CD4-positive, alpha-beta T cell treated with Interleukin-21 for 1 hour (primary cell): Measurements from ENCODE around the gene PRKCB.
"Not testable (repeated sequence)": the region's sequence is repeated elsewhere in the genome, so short reads cannot be mapped to it uniquely, and the experiment has no call there.

ENCODE experiments used
- DNase-seq: peaks from one replicate; pipeline ENCODE4 v3.0.0-alpha.2; 2020

Gene PRKCB

GRCh38 chr16:24108090-24108489, 272.3 kb downstream of the PRKCB start:
- not testable (repeated sequence) for DNase-seq

GRCh38 chr16:24111724-24112302, 276.0 kb downstream of the PRKCB start:
- DNase-seq, result no peak

- no peak for DNase-seq
Observed at GRCh38 chr16:24113115-24113745, 277.4 kb downstream of the PRKCB start.

DNA sequence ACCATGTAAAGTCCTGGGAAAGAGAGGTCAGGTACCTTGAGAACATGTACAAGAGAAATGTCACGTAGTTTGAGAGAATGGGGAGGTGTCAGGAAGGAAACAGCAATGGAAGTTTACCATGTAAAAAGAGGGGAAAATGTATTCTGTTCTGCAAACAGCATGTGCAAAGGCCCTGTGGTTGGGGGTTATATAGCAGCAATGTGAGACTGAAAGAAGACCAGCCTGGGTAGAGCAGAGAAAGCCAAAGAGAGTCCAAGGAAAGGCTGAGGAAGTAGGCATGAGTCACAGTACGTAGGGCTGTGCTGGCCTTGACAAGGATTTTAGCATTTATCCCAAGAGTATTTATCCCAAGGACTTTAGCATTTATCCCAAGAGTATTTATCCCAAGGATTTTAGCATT, 279.1 kb downstream of the PRKCB start:
- no peak for DNase-seq

- no peak for DNase-seq
Observed at GRCh38 chr16:24116046-24116776, 280.4 kb downstream of the PRKCB start.

GRCh38 chr16:24116989-24117388, 281.2 kb downstream of the PRKCB start:
- DNase-seq, result no peak

DNA sequence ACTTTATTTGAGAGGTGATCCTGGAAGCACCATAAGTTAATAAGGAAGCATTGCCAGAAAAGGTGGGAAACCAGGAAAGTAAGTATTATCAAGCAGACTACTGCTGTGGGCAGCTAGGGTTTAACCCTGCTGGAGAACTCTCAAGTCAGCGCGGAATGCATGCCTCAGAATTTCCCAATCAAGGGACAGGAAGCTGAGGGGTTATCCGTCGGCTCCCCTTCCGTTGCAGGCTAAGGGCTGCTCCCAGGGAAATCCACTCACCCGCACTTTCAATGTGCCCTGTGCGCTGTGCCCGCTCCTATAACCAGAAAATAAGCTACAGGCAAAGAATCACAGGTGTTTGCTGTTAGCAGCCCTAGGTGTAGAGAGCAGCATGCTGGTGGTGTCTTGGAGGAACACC, 281.9 kb downstream of the PRKCB start:
- DNase-seq, result no peak

- no peak for DNase-seq
Observed at GRCh38 chr16:24118126-24118821, 282.5 kb downstream of the PRKCB start.

DNA sequence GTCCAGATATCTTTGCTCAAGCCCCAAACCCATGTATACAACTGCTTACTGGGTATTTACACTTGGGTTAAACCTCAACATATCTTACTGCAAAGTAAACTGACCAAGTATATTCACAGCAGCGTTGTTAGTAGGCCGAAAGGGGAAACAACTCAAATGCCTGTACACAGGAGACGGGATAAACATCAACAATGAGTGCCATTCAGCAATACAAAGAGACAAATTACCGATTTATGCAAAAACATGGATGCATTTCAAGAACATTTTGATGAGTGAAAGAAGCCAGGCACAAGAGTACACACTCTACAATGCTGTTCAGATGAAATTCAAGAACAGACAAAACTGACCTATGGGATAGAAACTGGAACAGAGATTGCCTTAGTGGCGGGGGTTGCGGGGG, 284.0 kb downstream of the PRKCB start:
- DNase-seq, result no peak

DNA sequence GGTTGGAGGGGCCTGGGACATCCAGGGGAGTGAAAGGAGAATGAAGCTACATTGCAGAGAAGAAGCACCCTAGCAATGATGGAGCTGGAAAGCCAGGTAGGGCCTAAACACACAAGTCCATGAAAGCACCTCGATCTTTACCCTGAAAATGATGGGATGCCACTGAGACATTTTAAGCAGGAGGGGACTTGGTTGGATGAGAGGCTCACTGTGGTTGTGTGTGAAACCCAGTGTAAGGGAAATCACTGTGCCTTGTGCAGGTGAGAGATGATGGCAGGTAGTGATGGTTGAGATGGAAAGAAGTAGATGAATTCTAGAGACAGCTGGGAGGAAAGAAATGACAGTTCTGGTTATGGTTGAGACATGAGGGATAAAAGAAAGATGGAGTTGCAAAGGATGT, 287.5 kb downstream of the PRKCB start:
- no peak for DNase-seq

- no peak for DNase-seq
Observed at GRCh38 chr16:24124291-24124690, 288.5 kb downstream of the PRKCB start.

- no peak for DNase-seq
Observed at GRCh38 chr16:24125214-24125613, 289.4 kb downstream of the PRKCB start.

DNA sequence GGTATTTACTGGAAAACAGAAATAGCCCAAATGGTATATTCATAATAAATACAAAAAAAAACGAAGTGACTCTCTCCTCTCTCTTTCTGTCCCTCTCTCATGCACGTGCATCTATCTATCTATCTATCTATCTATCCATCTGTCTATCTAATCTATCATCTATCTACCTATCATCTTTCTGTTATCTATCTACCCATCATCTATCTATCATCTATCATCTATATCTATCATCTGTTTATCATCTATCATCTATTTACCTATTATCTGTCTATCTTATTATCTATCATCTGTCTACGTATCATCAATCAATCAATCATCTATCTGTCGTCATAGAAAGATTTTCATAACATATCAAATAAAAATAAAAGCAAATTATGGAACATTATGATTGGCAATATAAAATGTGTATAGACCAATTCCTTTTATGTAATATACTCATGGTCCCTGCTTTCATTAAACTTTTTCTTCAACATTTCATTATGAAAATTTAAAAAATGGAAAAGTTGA, 293.7 kb downstream of the PRKCB start:
- no peak for DNase-seq

GRCh38 chr16:24130494-24131085, 294.8 kb downstream of the PRKCB start:
- DNase-seq, result no peak

DNA sequence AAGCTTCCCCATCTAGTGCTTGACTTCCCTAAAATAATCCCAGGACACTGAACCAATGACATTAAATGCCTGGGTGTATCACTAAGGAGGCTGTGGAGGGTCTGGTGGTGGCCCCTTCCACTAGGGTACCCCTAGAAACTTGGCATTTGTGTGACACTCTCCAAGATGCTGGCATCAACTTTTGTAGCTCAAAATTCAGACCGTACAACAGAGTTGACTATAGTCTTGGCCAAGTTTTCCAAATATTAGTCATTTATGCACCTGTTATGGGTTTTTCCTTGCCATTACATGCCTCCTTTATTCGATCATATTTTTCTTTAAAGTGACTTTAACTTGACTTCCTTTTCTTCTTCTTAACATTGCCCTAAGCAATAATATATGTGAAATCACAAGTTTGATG, 295.5 kb downstream of the PRKCB start:
- DNase-seq, result no peak

DNA sequence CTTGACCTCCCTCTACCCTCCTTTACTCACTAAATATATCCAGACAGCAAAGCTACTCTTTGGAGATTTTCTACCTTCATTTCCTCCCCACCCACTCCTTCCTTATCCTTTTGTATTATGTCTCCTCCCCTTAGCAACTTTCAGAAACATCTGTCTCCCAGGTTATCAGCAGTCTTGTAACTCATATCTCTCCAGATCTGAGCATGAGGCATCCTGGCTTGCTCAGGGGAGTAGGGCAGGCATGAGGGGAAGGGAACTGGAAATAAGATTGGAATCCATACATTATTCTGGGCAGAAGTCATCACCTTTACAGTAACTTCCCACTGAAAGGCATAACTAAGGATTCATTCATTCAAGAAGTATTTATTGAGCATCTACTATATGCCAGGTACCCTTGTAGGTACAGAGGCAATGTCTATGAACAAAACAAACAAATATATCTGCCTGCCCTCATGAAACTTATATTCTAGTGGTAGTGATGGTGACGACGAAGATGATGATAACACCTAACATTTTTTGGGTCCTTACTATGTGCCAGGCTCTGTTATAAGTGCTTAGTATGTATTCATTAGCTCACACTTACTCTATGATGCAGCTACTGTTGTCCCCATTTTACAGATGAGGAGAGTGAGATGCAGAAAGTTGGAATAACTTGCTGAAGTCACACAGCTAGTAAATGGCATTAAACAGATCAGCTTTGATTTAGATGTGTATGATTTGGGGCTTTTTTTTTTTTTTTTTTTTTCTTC, 296.4 kb downstream of the PRKCB start:
- DNase-seq, result no peak

DNA sequence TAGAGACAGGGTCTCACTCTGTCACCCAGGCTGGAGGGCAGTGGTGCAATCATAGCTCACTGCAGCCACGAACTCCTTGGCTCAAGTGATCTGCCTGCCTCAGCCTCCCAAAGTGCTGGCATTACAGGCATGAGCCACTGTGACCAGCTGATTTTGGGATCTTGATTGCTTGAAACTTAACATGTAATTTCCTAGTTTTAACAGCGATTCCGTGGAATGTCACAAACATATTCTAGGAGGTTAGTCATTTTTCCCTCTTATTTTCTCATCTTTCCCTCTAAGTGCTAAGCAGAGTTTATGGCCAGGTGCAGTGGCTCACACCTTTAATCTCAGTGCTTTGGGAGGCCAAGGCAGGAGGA, 297.0 kb downstream of the PRKCB start:
- DNase-seq, result no peak

- no peak for DNase-seq
Observed at GRCh38 chr16:24135624-24136565, 300.1 kb downstream of the PRKCB start.

- no peak for DNase-seq
Observed at GRCh38 chr16:24138024-24138423, 302.2 kb downstream of the PRKCB start.

GRCh38 chr16:24138575-24138974, 302.8 kb downstream of the PRKCB start:
- DNase-seq, result no peak

GRCh38 chr16:24139282-24139681, 303.5 kb downstream of the PRKCB start:
- DNase-seq, result no peak
